Keratinocyte (primary cell): Measurements from ENCODE around the gene EIF3I. TPM values are rescaled to one million over a fixed set of nuclear protein-coding genes. Genes with fewer than 3 reads are reported as not detected.

Experiments
- DNase-seq: peaks from one replicate; pipeline ENCODE4 v3.0.0-alpha.2; 2011; ENCODE audit warnings: low read depth, missing footprints, low spot score
- FAIRE-seq: peaks from 2 replicates; lab custom pipeline; 2011; peaks lifted over from hg19 to GRCh38; lab: Jason Lieb, UNC
- H2AFZ ChIP-seq: 2 replicates; pipeline ENCODE4 v1.6.0; 2012; ENCODE audit warnings: low read length, control low read depth, inconsistent platforms; ENCODE audit not compliant: control insufficient read depth
- H3K27ac ChIP-seq: 2 replicates; pipeline ENCODE4 v1.5.1; 2011; ENCODE audit warnings: low read length; ENCODE audit not compliant: control insufficient read depth, insufficient read depth
- H3K27me3 ChIP-seq: 3 replicates; pipeline ENCODE4 v1.6.0; 2011; ENCODE audit warnings: low read length; ENCODE audit not compliant: control insufficient read depth, insufficient read depth; ENCODE audit errors: extremely low read depth
- H3K36me3 ChIP-seq, 2 experiments: 2 replicates in 1 of 2; 3 replicates in 1 of 2; pipeline ENCODE4 v1.5.1; 2011; ENCODE audit warnings: low read length in 2 of 2, mild to moderate bottlenecking in 1 of 2; ENCODE audit not compliant: control insufficient read depth in 2 of 2, insufficient read depth in 2 of 2; ENCODE audit errors: extremely low read depth in 1 of 2
- H3K4me1 ChIP-seq: 3 replicates; pipeline ENCODE4 v1.5.1; 2011; ENCODE audit warnings: low read length; ENCODE audit not compliant: control insufficient read depth, insufficient read depth; ENCODE audit errors: extremely low read depth
- H3K4me2 ChIP-seq: 3 replicates; pipeline ENCODE4 v1.6.0; 2011; ENCODE audit warnings: low read depth, low read length; ENCODE audit not compliant: control insufficient read depth, insufficient read depth; ENCODE audit errors: extremely low read depth
- H3K4me3 ChIP-seq, 3 experiments: fragments of 200-600 bp in 1 of 3; sonication (generic) in 1 of 3; 2 replicates in 2 of 3; 3 replicates in 1 of 3; pipeline ENCODE4 v1.5.1; 2011 to 2016; ENCODE audit warnings: low read length in 3 of 3, mild to moderate bottlenecking in 3 of 3, control low read depth in 2 of 3, inconsistent platforms in 1 of 3, low read depth in 1 of 3, mixed read lengths in 1 of 3, mixed run types in 1 of 3, moderate library complexity in 1 of 3; ENCODE audit not compliant: control insufficient read depth in 2 of 3, insufficient read depth in 2 of 3; ENCODE audit errors: extremely low read depth in 1 of 3
- H3K79me2 ChIP-seq: 2 replicates; pipeline ENCODE4 v1.6.0; 2012; ENCODE audit warnings: low read length; ENCODE audit not compliant: control insufficient read depth, insufficient read depth
- H3K9ac ChIP-seq: 3 replicates; pipeline ENCODE4 v1.6.0; 2011; ENCODE audit warnings: low read length; ENCODE audit not compliant: control insufficient read depth, insufficient read depth; ENCODE audit errors: extremely low read depth
- H3K9me1 ChIP-seq: 3 replicates; pipeline ENCODE4 v1.6.0; 2011; ENCODE audit warnings: low read length; ENCODE audit not compliant: control insufficient read depth, insufficient read depth; ENCODE audit errors: extremely low read depth
- H3K9me3 ChIP-seq: 2 replicates; pipeline ENCODE4 v1.5.1; 2012; ENCODE audit warnings: low read depth, low read length; ENCODE audit not compliant: control insufficient read depth
- H4K20me1 ChIP-seq: 3 replicates; pipeline ENCODE4 v1.6.0; 2011; ENCODE audit warnings: low read length; ENCODE audit not compliant: control insufficient read depth, insufficient read depth; ENCODE audit errors: extremely low read depth
- CTCF ChIP-seq, 3 experiments: IDR thresholded peaks in 1 of 3; conservative IDR thresholded peaks in 1 of 3; optimal IDR thresholded peaks in 1 of 3; 2 replicates in 2 of 3; 3 replicates in 1 of 3; pipeline versions ENCODE3 to v1.5.1; 2011; ENCODE audit warnings: low read length in 3 of 3, mild to moderate bottlenecking in 3 of 3, moderate library complexity in 2 of 3, control low read depth in 1 of 3, inconsistent platforms in 1 of 3; ENCODE audit not compliant: insufficient read depth in 2 of 3; ENCODE audit errors: extremely low read depth in 1 of 3
- EZH2 ChIP-seq: IDR thresholded peaks from one replicate; pipeline ENCODE4 v1.6.1; 2012; ENCODE audit warnings: inconsistent platforms, mild to moderate bottlenecking, low read length, moderate library complexity
- dilution Hi-C: fragments of 300-500 bp; cut with MboI; formaldehyde crosslinking; loops from one replicate; pipeline ENCODE4 v1.7.0; 2020; ENCODE audit warnings: low sequenced_read_pairs; ENCODE audit not compliant: extremely low pct_ligation_motif_present
- polyA minus RNA-seq, 3 experiments: library from RNA; depleted of rRNA, polyadenylated mRNA; stranded (reverse); fragments of >200 nt; gene quantifications; 1 replicate in 1 of 3; 2 replicates in 1 of 3; 3 replicates in 1 of 3; pipeline ENCODE4 v1.2.3, GENCODE V29; 2011
- polyA plus RNA-seq, 5 experiments: library from polyadenylated mRNA; depleted of rRNA in 3 of 5; stranded (reverse) in 3 of 5; stranded (forward) in 1 of 5; unstranded in 1 of 5; fragments of >200 nt; gene quantifications; 1 replicate in 1 of 5; 2 replicates in 3 of 5; 3 replicates in 1 of 5; pipeline versions ENCODE4 v1.2.1 to v1.2.3, GENCODE V29; 2011 to 2012; ENCODE audit warnings: missing spikeins in 2 of 5, low read depth in 1 of 5, low replicate concordance in 1 of 5

The EIF3I gene
- polyA plus RNA-seq (319 to 655 TPM (median 388 TPM) in 3 replicates), polyA minus RNA-seq (431 to 641 TPM (median 535 TPM) in 3 replicates)
- polyA plus RNA-seq (2011; ENCODE audit: low read depth) = 987 TPM
- polyA plus RNA-seq (2011; cell fraction: cytosol; rRNA removed) = 458 and 512 TPM in 2 replicates
- 198 and 213 TPM in 2 replicates for polyA plus RNA-seq (2011; cell fraction: nucleus; rRNA removed)
- polyA plus RNA-seq (2012; ENCODE audit: low replicate concordance) = 223 and 320 TPM in 2 replicates
- 186 TPM for polyA minus RNA-seq (2011; cell fraction: cytosol; rRNA and poly(A)+ RNA removed)
- polyA minus RNA-seq (2011; cell fraction: nucleus; rRNA and poly(A)+ RNA removed) = 82.8 and 99.2 TPM in 2 replicates

GRCh38 chr1:32221980-32222755 lies at the start of gene EIF3I, which contains the start of gene TMEM234:
EIF3I (plus strand) TSS chr1:32222407; CDS start chr1:32222442, 35 bp downstream.
TMEM234 (minus strand) TSS chr1:32222353; CDS start chr1:32222322, 31 bp downstream.
- H3K27ac ChIP-seq = peak within 1 kb of the TSS; percentile 98
- peaks cover 37% of the 10 kb centered on the region for H3K79me2 ChIP-seq
- no peaks in the 10 kb centered on the region for H3K9me3 ChIP-seq
- H3K36me3 ChIP-seq = peaks cover 12 to 18% of the 10 kb centered on the region in 2 experiments
- H2AFZ ChIP-seq = peak within 1 kb of the TSS; percentile 84
- peak within 1 kb of the TSS; percentile 100 for H3K9ac ChIP-seq
- peak within 1 kb of the TSS; percentile 86 for H3K4me2 ChIP-seq
- no peaks in the 10 kb centered on the region for H3K9me1 ChIP-seq
- TF ChIP-seq EZH2 (no peak), CTCF (optimal IDR thresholded peaks at IDR 0.05 in 1 of 3, IDR thresholded peaks at IDR 0.05 in 1 of 3, conservative IDR thresholded peaks at IDR 0.05 in 1 of 3; ENCODE audit: extremely low read depth in 1 of 3, insufficient read depth in 2 of 3, low read length in 3 of 3) (no peak)
- peaks cover 21% of the 10 kb centered on the region for H3K4me1 ChIP-seq
- DNase-seq (peak; percentile 60), FAIRE-seq (peak; percentile 81)
- dilution Hi-C loops = no loop called here
- H3K4me3 ChIP-seq = peak within 1 kb of the TSS; percentile 82 to 96 (median 89)
- no peaks in the 10 kb centered on the region for H3K27me3 ChIP-seq
- H4K20me1 ChIP-seq = no peaks in the 10 kb centered on the region

GRCh38 chr1:32172621-32173245 lies 49.5 kb upstream of the EIF3I start:
- peaks cover 14 to 52% of the 10 kb centered on the region in 2 experiments for H3K36me3 ChIP-seq
- no peaks in the 10 kb centered on the region for H3K9me3 ChIP-seq
- peak; percentile 86 for FAIRE-seq
- H2AFZ ChIP-seq = no peak overlapping the region
- H3K27me3 ChIP-seq = no peaks in the 10 kb centered on the region
- no peaks in the 10 kb centered on the region for H3K9me1 ChIP-seq
- dilution Hi-C loops = no loop called here
- peak overlapping the region; percentile 27 for H3K27ac ChIP-seq
- H4K20me1 ChIP-seq = no peaks in the 10 kb centered on the region
- peak overlapping the region; percentile 31 for H3K4me2 ChIP-seq
- peak; percentile 7 for DNase-seq
- H3K4me3 ChIP-seq = no peak overlapping the region
- H3K79me2 ChIP-seq = no peaks in the 10 kb centered on the region
- H3K9ac ChIP-seq = no peak overlapping the region
- TF ChIP-seq EZH2 = no peak
- no peak for TF ChIP-seq CTCF (optimal IDR thresholded peaks at IDR 0.05 in 1 of 3, IDR thresholded peaks at IDR 0.05 in 1 of 3, conservative IDR thresholded peaks at IDR 0.05 in 1 of 3; ENCODE audit: extremely low read depth in 1 of 3, insufficient read depth in 2 of 3, low read length in 3 of 3)
- H3K4me1 ChIP-seq = peaks cover 11% of the 10 kb centered on the region
